Measurements from ENCODE around the gene ABL1.
"Not testable (repeated sequence)": the region's sequence is repeated elsewhere in the genome, so short reads cannot be mapped to it uniquely, and the experiment has no call there.

The ABL1 gene

GRCh38 chr9:130825351-130825651 is 9.8 kb upstream of the ABL1 start:
- DNase-seq (ENCODE audit: low spot score) = no peak

GRCh38 chr9:130825809-130826208 is 9.2 kb upstream of the ABL1 start:
- DNase-seq (ENCODE audit: low spot score) = no peak

- no peak for DNase-seq (ENCODE audit: low spot score)
Observed at GRCh38 chr9:130829762-130830161, 5.3 kb upstream of the ABL1 start.

GRCh38 chr9:130830231-130830760 is 4.8 kb upstream of the ABL1 start:
- no peak for DNase-seq (ENCODE audit: low spot score)

GRCh38 chr9:130831077-130831476 is 4.0 kb upstream of the ABL1 start:
- DNase-seq (ENCODE audit: low spot score) = no peak

- no peak for DNase-seq (ENCODE audit: low spot score)
Observed at GRCh38 chr9:130833031-130833990, 1.7 kb upstream of the ABL1 start.

GRCh38 chr9:130835441-130836298 is 616 bp downstream of the ABL1 start:
- peak; percentile 48 for DNase-seq (ENCODE audit: low spot score)

- no peak for DNase-seq (ENCODE audit: low spot score)
Observed at GRCh38 chr9:130837002-130837511, 2.0 kb downstream of the ABL1 start.

- DNase-seq (ENCODE audit: low spot score) = no peak
Observed at GRCh38 chr9:130837643-130838042, 2.6 kb downstream of the ABL1 start.

GRCh38 chr9:130839132-130840111 is 4.4 kb downstream of the ABL1 start:
- no peak for DNase-seq (ENCODE audit: low spot score)

GRCh38 chr9:130842545-130842944 is 7.5 kb downstream of the ABL1 start:
- no peak for DNase-seq (ENCODE audit: low spot score)

- DNase-seq (ENCODE audit: low spot score) = no peak
Observed at GRCh38 chr9:130843049-130843908, 8.2 kb downstream of the ABL1 start.

GRCh38 chr9:130844044-130844451 is 9.0 kb downstream of the ABL1 start:
- no peak for DNase-seq (ENCODE audit: low spot score)

- no peak for DNase-seq (ENCODE audit: low spot score)
Observed at GRCh38 chr9:130845254-130845653, 10.2 kb downstream of the ABL1 start.

GRCh38 chr9:130845901-130846481 is 10.9 kb downstream of the ABL1 start:
- no peak for DNase-seq (ENCODE audit: low spot score)

- no peak for DNase-seq (ENCODE audit: low spot score)
Observed at GRCh38 chr9:130846487-130847305, 11.6 kb downstream of the ABL1 start.

- no peak for DNase-seq (ENCODE audit: low spot score)
Observed at GRCh38 chr9:130847306-130848217, 12.5 kb downstream of the ABL1 start.

- DNase-seq (ENCODE audit: low spot score) = not testable (repeated sequence)
Observed at GRCh38 chr9:130848514-130848913, 13.5 kb downstream of the ABL1 start.
